K562 (cell line): ENCODE results near the gene TNK2. TPM values are rescaled to one million over a fixed set of nuclear protein-coding genes. Genes with fewer than 3 reads are reported as not detected.

Experiments used
- ATAC-seq: fragments of 200-7000 bp; cut with Tn5 transposase; 3 replicates; pipeline ENCODE4 v1.9.1; 2020; ENCODE audit warnings: moderate library complexity
- BruUV-seq: library from RNA; stranded (reverse); fragments of 400-500 nt; replicated peaks from 2 replicates; lab custom pipeline; 2021; lab: Mats Ljungman, UMichigan
- CTCF ChIA-PET: fragments of 300-600 bp; formaldehyde crosslinking; extraction: SDS; loops from one replicate; lab custom pipeline; 2021; ENCODE audit warnings: low intra/inter-chr PET ratio; lab: Yijun Ruan, JAX
- POLR2A ChIA-PET: fragments of 300-600, 350-650 bp; sonication (Branson Sonifier 250); formaldehyde crosslinking; extraction: SDS; loops from one replicate; lab custom pipeline; 2021; ENCODE audit warnings: antibody characterized with exemption, inconsistent platforms; lab: Yijun Ruan, JAX
- DNase-seq, 4 experiments: peaks; one replicate each; pipeline versions ENCODE4 v3.0.0 to v3.0.0-alpha.2; 2011 to 2018; ENCODE audit warnings: low spot score in 3 of 4, mixed read lengths in 3 of 4; ENCODE audit errors: extremely low read depth in 1 of 4
- FAIRE-seq: peaks from 2 replicates; lab custom pipeline; 2011; peaks lifted over from hg19 to GRCh38; lab: Jason Lieb, UNC
- H2AFZ ChIP-seq: 2 replicates; pipeline ENCODE4 v1.6.0; 2011; ENCODE audit warnings: low read depth, low read length, control low read depth, inconsistent platforms
- H3K27ac ChIP-seq: fragments of 200-600 bp; 3 replicates; pipeline ENCODE4 v1.8.0; 2011; ENCODE audit warnings: low read depth, mild to moderate bottlenecking, control low read depth, inconsistent platforms, low read length, moderate library complexity, mixed read lengths; ENCODE audit errors: extremely low read depth
- H3K27me3 ChIP-seq, 2 experiments: fragments of 300-600 bp in 1 of 2; 2 replicates in 1 of 2; 3 replicates in 1 of 2; pipeline versions ENCODE4 v1.6.0 to v1.8.0; 2011; ENCODE audit warnings: inconsistent platforms in 2 of 2, low read length in 2 of 2, mild to moderate bottlenecking in 1 of 2, mixed read lengths in 1 of 2, moderate library complexity in 1 of 2; ENCODE audit not compliant: control insufficient read depth in 2 of 2, insufficient read depth in 2 of 2
- H3K36me3 ChIP-seq: fragments of 300-600 bp; 3 replicates; pipeline ENCODE4 v1.8.0; 2011; ENCODE audit warnings: mild to moderate bottlenecking, low read length, inconsistent platforms; ENCODE audit not compliant: control insufficient read depth, insufficient read depth
- H3K4me1 ChIP-seq, 2 experiments: fragments of 200-600 bp in 1 of 2; replicated peaks in 1 of 2; 2 replicates in 1 of 2; 3 replicates in 1 of 2; pipeline versions ENCODE4 v1.5.1 to v1.8.0; 2011; ENCODE audit warnings: inconsistent platforms in 2 of 2, low read length in 2 of 2, mild to moderate bottlenecking in 1 of 2, mixed read lengths in 1 of 2, moderate library complexity in 1 of 2; ENCODE audit not compliant: control insufficient read depth in 2 of 2, insufficient read depth in 2 of 2
- H3K4me2 ChIP-seq: 2 replicates; pipeline ENCODE4 v1.6.1; 2011; ENCODE audit warnings: low read length, control low read depth, inconsistent platforms, mixed read lengths; ENCODE audit not compliant: insufficient read depth
- H3K4me3 ChIP-seq: fragments of 200-600 bp; sonication (generic), shearing (Covaris generic); 2 replicates; pipeline ENCODE4 v1.5.1; 2016; ENCODE audit warnings: control low read depth, inconsistent platforms
- H3K79me2 ChIP-seq: fragments of 200-600 bp; 3 replicates; pipeline ENCODE4 v1.8.0; 2011; ENCODE audit warnings: low read length, inconsistent platforms; ENCODE audit not compliant: control insufficient read depth, insufficient read depth
- H3K9ac ChIP-seq, 2 experiments: 2 replicates each; pipeline versions ENCODE4 v1.6.0 to v1.6.1; 2011; ENCODE audit warnings: low read depth in 2 of 2, low read length in 2 of 2, control low read depth in 1 of 2, inconsistent platforms in 1 of 2, mild to moderate bottlenecking in 1 of 2, mixed read lengths in 1 of 2; ENCODE audit not compliant: insufficient read depth in 1 of 2
- H3K9me1 ChIP-seq: one replicate; pipeline ENCODE4 v1.6.0; 2011; ENCODE audit warnings: inconsistent platforms, mild to moderate bottlenecking, low read length, moderate library complexity; ENCODE audit not compliant: control insufficient read depth, insufficient read depth
- H3K9me3 ChIP-seq: replicated peaks from 2 replicates; pipeline ENCODE4 v1.5.1; 2011; ENCODE audit warnings: low read depth, low read length, inconsistent platforms; ENCODE audit not compliant: control insufficient read depth, insufficient read depth
- H4K20me1 ChIP-seq: replicated peaks from 2 replicates; pipeline ENCODE4 v1.6.1; 2011; ENCODE audit warnings: low read length, inconsistent platforms, mixed read lengths; ENCODE audit not compliant: control insufficient read depth, insufficient read depth
- MYC ChIP-seq, 2 experiments: fragments of 250-450 bp in 1 of 2; sonication (Bioruptor Pico) in 1 of 2; IDR thresholded peaks; 2 replicates each; pipeline versions ENCODE4 v1.5.1 to v1.6.1; 2012 to 2021; ENCODE audit warnings: low read depth in 2 of 2, borderline replicate concordance in 1 of 2, improper control_type of control experiment in 1 of 2, low read length in 1 of 2, mild to moderate bottlenecking in 1 of 2, moderate library complexity in 1 of 2
- NBN ChIP-seq: fragments of 450-650 bp; IDR thresholded peaks from 2 replicates; pipeline ENCODE4 v1.6.1; 2016; ENCODE audit warnings: low read depth, mild to moderate bottlenecking
- NCOA4 ChIP-seq: fragments of 450-650 bp; IDR thresholded peaks from 2 replicates; pipeline ENCODE4 v1.6.1; 2018; ENCODE audit warnings: mild to moderate bottlenecking; ENCODE audit not compliant: partially characterized antibody
- PHB2 ChIP-seq: fragments of 450-650 bp; IDR thresholded peaks from 2 replicates; pipeline ENCODE4 v1.6.1; 2017; ENCODE audit warnings: low read depth
- PHF21A ChIP-seq: fragments of 450-650 bp; IDR thresholded peaks from 2 replicates; pipeline ENCODE4 v1.6.1; 2017; ENCODE audit warnings: low read depth, borderline replicate concordance
- PML ChIP-seq: IDR thresholded peaks from 2 replicates; pipeline ENCODE4 v1.6.1; 2012; ENCODE audit warnings: low read length, inconsistent platforms
- POLR2AphosphoS5 ChIP-seq: IDR thresholded peaks from 2 replicates; pipeline ENCODE4 v1.6.1; 2011; ENCODE audit warnings: mild to moderate bottlenecking, low read depth, low read length, moderate library complexity; ENCODE audit not compliant: control insufficient read depth, insufficient read depth
- POU5F1 ChIP-seq: fragments of 150-350 bp; IDR thresholded peaks from 2 replicates; pipeline ENCODE4 v1.6.1; 2014; ENCODE audit warnings: borderline replicate concordance, low read length, low read depth, mild to moderate bottlenecking; ENCODE audit not compliant: partially characterized antibody
- SUPT5H ChIP-seq: fragments of 450-650 bp; IDR thresholded peaks from 2 replicates; pipeline ENCODE4 v1.6.1; 2016
- ZFP36 ChIP-seq: fragments of 150-350 bp; IDR thresholded peaks from 2 replicates; pipeline ENCODE4 v1.6.1; 2018; ENCODE audit warnings: low read length, low read depth; ENCODE audit not compliant: partially characterized antibody
- ZKSCAN8 ChIP-seq: fragments of 200-800 bp; sonication (Bioruptor generic); IDR thresholded peaks from 2 replicates; pipeline ENCODE4 v1.6.1; 2016; ENCODE audit warnings: missing genetic modification characterization, missing compliant biosample characterization
- WGBS: fragments of 100-300 bp; shearing (Covaris generic); methylation state at CpG from one replicate; pipeline ENCODE4 v1.1.6; 2016; ENCODE audit warnings: low coverage, mixed read lengths; ENCODE audit not compliant: insufficient coverage; ENCODE audit errors: missing lambda C conversion rate; 5-methylcytosine and 5-hydroxymethylcytosine counted together
- in situ Hi-C: fragments of 300-500 bp; cut with MboI; formaldehyde crosslinking; loops from 4 replicates; pipeline ENCODE4 v1.15.0; 2018; ENCODE audit warnings: inconsistent platforms, mixed read lengths
- intact Hi-C: fragments of 100-400 bp; cut with micrococcal nuclease; formaldehyde crosslinking; loops from 2 replicates; pipeline ENCODE4 v1.14.2; 2022
- polyA plus RNA-seq, 8 experiments: library from polyadenylated mRNA; depleted of rRNA in 4 of 8; stranded (reverse) in 5 of 8; unstranded in 3 of 8; fragments of >200 nt; fragmentation: Nextera tagmentation in 2 of 8; fragmentation: Illumina TruSeq in 1 of 8; extraction: Ambion mirVana in 2 of 8; extraction: Trizol in 1 of 8; gene quantifications; 2 replicates each; pipeline versions ENCODE4 v1.2.1 to v1.2.3, GENCODE V29; 2011 to 2014; ENCODE audit warnings: inconsistent platforms in 1 of 8, missing spikeins in 1 of 8
- total RNA-seq, 7 experiments: library from RNA; depleted of rRNA in 6 of 7; stranded (reverse); fragments of >200 nt in 6 of 7; fragmentation: Illumina TruSeq in 2 of 7; extraction: Trizol in 2 of 7; gene quantifications; 2 replicates each; pipeline versions ENCODE4 v1.2.1 to v1.2.3, GENCODE V29; 2011 to 2021; ENCODE audit warnings: low replicate concordance in 1 of 7
- TF ChIP-seq, protein P1 (sequence below): sonication (generic); formaldehyde crosslinking; IDR thresholded peaks from 2 replicates; pipeline ENCODE4 v1.8.0; 2023; ENCODE audit warnings: mild to moderate bottlenecking, missing genetic modification reagents
- TF ChIP-seq, protein P2 (sequence below): sonication (generic); formaldehyde crosslinking; IDR thresholded peaks from 2 replicates; pipeline ENCODE4 v1.8.0; 2023; ENCODE audit warnings: mild to moderate bottlenecking, missing genetic modification reagents

The TNK2 gene
- total and polyA plus RNA-seq, 9 of the 15 experiments (the other 6 are each of a cell fraction or from before 2014, with no cell fraction given) = 0.03 to 33.8 (median 6.5) TPM

DNA sequence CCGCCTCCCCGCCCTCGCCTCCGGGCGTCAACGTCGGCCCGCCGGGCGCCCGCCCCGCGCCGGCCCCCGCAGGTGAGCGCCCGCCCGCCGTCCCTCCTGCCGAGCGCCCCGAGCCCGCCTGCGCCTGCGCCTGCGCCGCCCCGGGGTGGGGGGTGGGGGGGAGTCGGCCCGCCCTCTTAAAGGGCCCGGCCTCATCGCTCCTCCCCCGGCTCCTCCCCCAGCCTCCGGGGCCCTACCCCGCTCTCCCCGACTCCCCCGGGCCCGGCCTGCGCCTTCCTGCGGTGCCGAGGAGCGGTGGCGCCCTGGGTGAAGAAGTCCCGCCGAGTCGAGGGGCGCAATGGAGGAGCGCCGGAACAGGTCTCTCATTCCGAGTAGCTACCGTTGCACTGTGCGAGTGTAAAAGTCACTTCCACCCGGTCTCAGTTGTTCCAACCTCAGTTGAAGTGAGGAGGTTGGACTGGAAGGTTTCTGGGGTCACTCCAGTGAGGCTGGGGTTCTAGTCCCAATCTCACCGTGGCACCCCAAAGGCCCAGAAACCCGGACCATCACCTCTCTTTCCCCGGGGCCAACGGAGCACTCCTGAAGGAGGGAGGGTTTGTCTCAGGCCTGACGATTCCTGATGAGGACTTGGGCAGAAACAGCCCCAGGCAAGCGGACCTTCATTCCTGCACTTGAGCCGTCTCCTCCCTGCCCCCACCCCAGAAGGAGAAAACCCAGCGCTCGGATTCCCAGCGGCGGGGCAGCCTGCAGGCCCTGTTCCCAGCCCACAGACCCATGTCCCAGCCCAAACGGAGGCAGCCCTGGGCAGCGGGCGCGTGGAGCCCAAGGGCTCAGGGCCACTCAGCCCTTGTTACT is 1.5 kb upstream of the TNK2 start:
- POLR2A ChIA-PET = interaction anchor here (0.5 kb wide), 1 partner anchor 609 kb away, joined by 3 read pairs; no protein-coding TSS in a partner anchor
- DNase-seq (peak; percentile 94 to 100 (median 100)), ATAC-seq (peak; percentile 88), FAIRE-seq (no peak)
- peak overlapping the region; percentile 40 for H3K4me3 ChIP-seq
- peaks cover 24% of the 10 kb centered on the region; the same call in 2 of the 3 replicates for H3K79me2 ChIP-seq
- intact Hi-C loops = loop anchor here (10.0 kb wide), 1 partner anchor 165 kb away; no protein-coding TSS in a partner anchor
- peak overlapping the region; percentile 67 to 92 for H3K9ac ChIP-seq
- in situ Hi-C loops = no loop called here
- peak overlapping the region; percentile 86 for H3K4me2 ChIP-seq
- H3K27me3 ChIP-seq = no peaks in the 10 kb centered on the region
- WGBS = 25% methylated on average over 23 of the region's 68 CpGs
- TSS peak; percentile 92 for BruUV-seq
- H4K20me1 ChIP-seq = peaks cover 18% of the 10 kb centered on the region
- CTCF ChIA-PET = no interaction called here
- no peaks in the 10 kb centered on the region for H3K9me1 ChIP-seq
- H3K36me3 ChIP-seq = no peaks in the 10 kb centered on the region
- H3K27ac ChIP-seq = peak overlapping the region; percentile 74
- peaks cover 43 to 48% of the 10 kb centered on the region in 2 experiments for H3K4me1 ChIP-seq
- H3K9me3 ChIP-seq = no peaks in the 10 kb centered on the region
- peak overlapping the region; percentile 97 for H2AFZ ChIP-seq
- no peak for TF ChIP-seq NCOA4
- 0 out of 2 replicates have a peak, but pooled peaks have one; percentile 30 for TF ChIP-seq POLR2AphosphoS5
- peak; percentile 19; the same call in 1 of the 2 replicates for TF ChIP-seq MYC (IDR thresholded peaks at IDR 0.05; ENCODE audit: low read depth, low read length)
- no peak for TF ChIP-seq MYC (CRISPR knock-in tag; IDR thresholded peaks at IDR 0.05; ENCODE audit: borderline replicate concordance, low read depth)
- TF ChIP-seq POU5F1 = no peak
- no peak for TF ChIP-seq ZFP36
- TF ChIP-seq PML = peak; percentile 26; the same call in 1 of the 2 replicates
- TF ChIP-seq NBN = 0 out of 2 replicates have a peak, but pooled peaks have one; percentile 41
- TF ChIP-seq PHB2 = no peak
- no peak for TF ChIP-seq ZKSCAN8 (CRISPR knock-in tag)
- no peak for TF ChIP-seq PHF21A
- TF ChIP-seq, protein P1, sequence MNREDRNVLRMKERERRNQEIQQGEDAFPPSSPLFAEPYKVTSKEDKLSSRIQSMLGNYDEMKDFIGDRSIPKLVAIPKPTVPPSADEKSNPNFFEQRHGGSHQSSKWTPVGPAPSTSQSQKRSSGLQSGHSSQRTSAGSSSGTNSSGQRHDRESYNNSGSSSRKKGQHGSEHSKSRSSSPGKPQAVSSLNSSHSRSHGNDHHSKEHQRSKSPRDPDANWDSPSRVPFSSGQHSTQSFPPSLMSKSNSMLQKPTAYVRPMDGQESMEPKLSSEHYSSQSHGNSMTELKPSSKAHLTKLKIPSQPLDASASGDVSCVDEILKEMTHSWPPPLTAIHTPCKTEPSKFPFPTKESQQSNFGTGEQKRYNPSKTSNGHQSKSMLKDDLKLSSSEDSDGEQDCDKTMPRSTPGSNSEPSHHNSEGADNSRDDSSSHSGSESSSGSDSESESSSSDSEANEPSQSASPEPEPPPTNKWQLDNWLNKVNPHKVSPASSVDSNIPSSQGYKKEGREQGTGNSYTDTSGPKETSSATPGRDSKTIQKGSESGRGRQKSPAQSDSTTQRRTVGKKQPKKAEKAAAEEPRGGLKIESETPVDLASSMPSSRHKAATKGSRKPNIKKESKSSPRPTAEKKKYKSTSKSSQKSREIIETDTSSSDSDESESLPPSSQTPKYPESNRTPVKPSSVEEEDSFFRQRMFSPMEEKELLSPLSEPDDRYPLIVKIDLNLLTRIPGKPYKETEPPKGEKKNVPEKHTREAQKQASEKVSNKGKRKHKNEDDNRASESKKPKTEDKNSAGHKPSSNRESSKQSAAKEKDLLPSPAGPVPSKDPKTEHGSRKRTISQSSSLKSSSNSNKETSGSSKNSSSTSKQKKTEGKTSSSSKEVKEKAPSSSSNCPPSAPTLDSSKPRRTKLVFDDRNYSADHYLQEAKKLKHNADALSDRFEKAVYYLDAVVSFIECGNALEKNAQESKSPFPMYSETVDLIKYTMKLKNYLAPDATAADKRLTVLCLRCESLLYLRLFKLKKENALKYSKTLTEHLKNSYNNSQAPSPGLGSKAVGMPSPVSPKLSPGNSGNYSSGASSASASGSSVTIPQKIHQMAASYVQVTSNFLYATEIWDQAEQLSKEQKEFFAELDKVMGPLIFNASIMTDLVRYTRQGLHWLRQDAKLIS (CRISPR knock-in tag) = no peak
- TF ChIP-seq SUPT5H = peak; percentile 78
- TF ChIP-seq, protein P2, sequence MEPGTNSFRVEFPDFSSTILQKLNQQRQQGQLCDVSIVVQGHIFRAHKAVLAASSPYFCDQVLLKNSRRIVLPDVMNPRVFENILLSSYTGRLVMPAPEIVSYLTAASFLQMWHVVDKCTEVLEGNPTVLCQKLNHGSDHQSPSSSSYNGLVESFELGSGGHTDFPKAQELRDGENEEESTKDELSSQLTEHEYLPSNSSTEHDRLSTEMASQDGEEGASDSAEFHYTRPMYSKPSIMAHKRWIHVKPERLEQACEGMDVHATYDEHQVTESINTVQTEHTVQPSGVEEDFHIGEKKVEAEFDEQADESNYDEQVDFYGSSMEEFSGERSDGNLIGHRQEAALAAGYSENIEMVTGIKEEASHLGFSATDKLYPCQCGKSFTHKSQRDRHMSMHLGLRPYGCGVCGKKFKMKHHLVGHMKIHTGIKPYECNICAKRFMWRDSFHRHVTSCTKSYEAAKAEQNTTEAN (CRISPR knock-in tag) = no peak
